BLaER1 treated with 17β-estradiol and CSF1 and Interleukin-3, amounts not matched to agents 10 nM and 100 nM (cell line): ENCODE data around the gene GBP5.
"Not testable (repeated sequence)": the region's sequence is repeated elsewhere in the genome, so short reads cannot be mapped to it uniquely, and the experiment has no call there.

ENCODE experiments used
- H3K27ac ChIP-seq, 11 experiments: shearing (Covaris generic); formaldehyde crosslinking; 2 replicates each; pipeline ENCODE4 v1.8.1; 2022
- H3K27me3 ChIP-seq, 11 experiments: shearing (Covaris generic); formaldehyde crosslinking; 2 replicates each; pipeline ENCODE4 v1.8.1; 2022
- H3K36me3 ChIP-seq, 11 experiments: shearing (Covaris generic); formaldehyde crosslinking; 2 replicates each; pipeline ENCODE4 v1.8.1; 2022
- H3K4me1 ChIP-seq, 10 experiments: shearing (Covaris generic); formaldehyde crosslinking; 2 replicates each; pipeline ENCODE4 v1.8.1; 2022
- H3K4me2 ChIP-seq, 11 experiments: shearing (Covaris generic); formaldehyde crosslinking; 2 replicates each; pipeline ENCODE4 v1.8.1; 2022
- H3K4me3 ChIP-seq, 10 experiments: shearing (Covaris generic); formaldehyde crosslinking; 2 replicates each; pipeline ENCODE4 v1.8.1; 2022
- H3K9ac ChIP-seq, 11 experiments: shearing (Covaris generic); formaldehyde crosslinking; 2 replicates each; pipeline ENCODE4 v1.8.1; 2022
- H3K9me3 ChIP-seq, 11 experiments: shearing (Covaris generic); formaldehyde crosslinking; replicated peaks in 1 of 11; 2 replicates each; pipeline ENCODE4 v1.8.1; 2022
- H4K20me1 ChIP-seq, 11 experiments: shearing (Covaris generic); formaldehyde crosslinking; 2 replicates each; pipeline ENCODE4 v1.8.1; 2022
- Cebpa-rat ChIP-seq, 11 experiments: shearing (Covaris generic); IDR thresholded peaks; 2 replicates each; pipeline ENCODE4 v1.8.1; 2022

GBP5 gene

GRCh38 chr1:89272269-89273041 lies at the start of gene GBP5:
Gene GBP5, minus strand, starts transcription at chr1:89272860. Its CDS starts 3,305 bp downstream, at chr1:89269555.
- H3K27me3 ChIP-seq, H4K20me1 ChIP-seq, H3K36me3 ChIP-seq, H3K9ac ChIP-seq, H3K4me3 ChIP-seq: not testable (repeated sequence)
- H3K4me1 ChIP-seq: peaks cover 0 to 17% (median 6%) of the 10 kb centered on the region in 10 experiments; a peak in 12 of 20 replicates
- H3K9me3 ChIP-seq: peaks cover 0 to 17% (median 12%) of the 10 kb centered on the region in 11 experiments; a peak in 13 of 22 replicates
- peak within 1 kb of the TSS in 4 of 11 experiments; percentile 7 to 31 (median 28); a peak in 5 of 22 replicates for H3K27ac ChIP-seq
- 0 out of 22 replicates have a peak within 1 kb of the TSS, but pooled peaks of 3 of the 11 experiments have one; percentile 21 to 48 (median 29) for H3K4me2 ChIP-seq

- Histone ChIP-seq H3K9me3 (peaks cover 3 to 18% (median 12%) of the 10 kb centered on the region in 11 experiments; a peak in 13 of 22 replicates), H3K36me3 (no peaks in the 10 kb centered on the region), H3K4me1 (no peaks in the 10 kb centered on the region), H3K27me3 (no peaks in the 10 kb centered on the region), H3K9ac (no peak overlapping the region), H3K4me2 (no peak overlapping the region), H4K20me1 (no peaks in the 10 kb centered on the region), H3K4me3 (no peak overlapping the region), H3K27ac (no peak overlapping the region)
- TF ChIP-seq Cebpa-rat (IDR thresholded peaks at IDR 0.05): no peak
Observed at GRCh38 chr1:89322402-89322801, 49.7 kb upstream of the GBP5 start.

- Histone ChIP-seq H3K9me3 (peaks cover 0 to 17% (median 0%) of the 10 kb centered on the region in 11 experiments; a peak in 5 of 22 replicates), H3K9ac (no peak overlapping the region), H3K4me3 (no peak overlapping the region), H3K27me3 (no peaks in the 10 kb centered on the region), H3K27ac (no peak overlapping the region), H3K4me2 (no peak overlapping the region), H3K36me3 (no peaks in the 10 kb centered on the region), H3K4me1 (peaks cover 15 to 30% (median 21%) of the 10 kb centered on the region in 10 experiments; a peak in 19 of 20 replicates), H4K20me1 (no peaks in the 10 kb centered on the region)
- TF ChIP-seq Cebpa-rat (IDR thresholded peaks at IDR 0.05): no peak
Observed at GRCh38 chr1:89312572-89312971, 39.9 kb upstream of the GBP5 start.

GRCh38 chr1:89311757-89312156 lies 39.1 kb upstream of the GBP5 start:
- TF ChIP-seq Cebpa-rat (IDR thresholded peaks at IDR 0.05): no peak
- Histone ChIP-seq H3K4me2 (peak overlapping the region in 9 of 11 experiments; percentile 4 to 76 (median 59); a peak in 17 of 22 replicates), H3K9me3 (peaks cover 0 to 12% (median 0%) of the 10 kb centered on the region in 11 experiments; a peak in 4 of 22 replicates), H4K20me1 (no peaks in the 10 kb centered on the region), H3K9ac (no peak overlapping the region), H3K27ac (peak overlapping the region in 5 of 11 experiments; percentile 31 to 67 (median 55); a peak in 5 of 22 replicates), H3K4me3 (no peak overlapping the region), H3K36me3 (no peaks in the 10 kb centered on the region), H3K4me1 (peaks cover 15 to 30% (median 21%) of the 10 kb centered on the region in 10 experiments; a peak in 19 of 20 replicates), H3K27me3 (no peaks in the 10 kb centered on the region)

GRCh38 chr1:89310976-89311375 lies 38.3 kb upstream of the GBP5 start:
- Histone ChIP-seq H3K9me3 (peaks cover 0 to 11% (median 0%) of the 10 kb centered on the region in 11 experiments; a peak in 1 of 22 replicates), H3K4me3 (no peak overlapping the region), H3K27ac (peak overlapping the region in 9 of 11 experiments; percentile 14 to 67 (median 51); a peak in 14 of 22 replicates), H3K27me3 (no peaks in the 10 kb centered on the region), H4K20me1 (no peaks in the 10 kb centered on the region), H3K4me1 (peaks cover 15 to 35% (median 21%) of the 10 kb centered on the region in 10 experiments; a peak in 19 of 20 replicates), H3K36me3 (no peaks in the 10 kb centered on the region), H3K4me2 (peak overlapping the region; percentile 21 to 76 (median 50); a peak in 19 of 22 replicates), H3K9ac (no peak overlapping the region)
- TF ChIP-seq Cebpa-rat (IDR thresholded peaks at IDR 0.05): no peak

GRCh38 chr1:89310505-89310904 lies 37.8 kb upstream of the GBP5 start:
- peak overlapping the region in 9 of 11 experiments; percentile 14 to 67 (median 51); a peak in 14 of 22 replicates for H3K27ac ChIP-seq

GRCh38 chr1:89309828-89310227 lies 37.2 kb upstream of the GBP5 start:
- H3K9me3 ChIP-seq: peaks cover 0 to 11% (median 0%) of the 10 kb centered on the region in 11 experiments; a peak in 1 of 22 replicates
- peak overlapping the region in 9 of 11 experiments; percentile 27 to 76 (median 59); a peak in 8 of 22 replicates for H3K4me2 ChIP-seq
- H3K4me1 ChIP-seq: peaks cover 15 to 41% (median 21%) of the 10 kb centered on the region in 10 experiments; a peak in 19 of 20 replicates
- no peak overlapping the region for H3K9ac ChIP-seq
- H3K36me3 ChIP-seq: no peaks in the 10 kb centered on the region
- H3K27me3 ChIP-seq: no peaks in the 10 kb centered on the region
- H3K27ac ChIP-seq: peak overlapping the region in 9 of 11 experiments; percentile 14 to 67 (median 51); a peak in 12 of 22 replicates
- no peak for TF ChIP-seq Cebpa-rat (IDR thresholded peaks at IDR 0.05)
- H3K4me3 ChIP-seq: no peak overlapping the region
- no peaks in the 10 kb centered on the region for H4K20me1 ChIP-seq

More at GRCh38 chr1:89310505-89310904, 37.8 kb upstream of the GBP5 start:
- Histone ChIP-seq H4K20me1 (no peaks in the 10 kb centered on the region), H3K27me3 (no peaks in the 10 kb centered on the region), H3K4me3 (no peak overlapping the region; a peak in 1 of 20 replicates), H3K36me3 (no peaks in the 10 kb centered on the region), H3K9me3 (peaks cover 0 to 11% (median 0%) of the 10 kb centered on the region in 11 experiments; a peak in 1 of 22 replicates), H3K4me2 (peak overlapping the region; percentile 21 to 76 (median 50); a peak in 20 of 22 replicates), H3K9ac (no peak overlapping the region), H3K4me1 (peaks cover 15 to 40% (median 21%) of the 10 kb centered on the region in 10 experiments; a peak in 19 of 20 replicates)
- TF ChIP-seq Cebpa-rat (IDR thresholded peaks at IDR 0.05): no peak

GRCh38 chr1:89306273-89306672 lies 33.6 kb upstream of the GBP5 start:
- Histone ChIP-seq H3K27me3 (no peaks in the 10 kb centered on the region), H3K4me2 (peak overlapping the region in 2 of 11 experiments; percentile 14 to 23; a peak in 3 of 22 replicates), H3K4me3 (no peak overlapping the region), H3K36me3 (no peaks in the 10 kb centered on the region), H3K27ac (no peak overlapping the region), H3K9me3 (peaks cover 5 to 21% (median 12%) of the 10 kb centered on the region in 11 experiments; a peak in 18 of 22 replicates), H3K9ac (no peak overlapping the region), H3K4me1 (peaks cover 10 to 29% (median 15%) of the 10 kb centered on the region in 10 experiments; a peak in 18 of 20 replicates), H4K20me1 (no peaks in the 10 kb centered on the region)
- TF ChIP-seq Cebpa-rat (IDR thresholded peaks at IDR 0.05): no peak

- Histone ChIP-seq H3K4me1 (peaks cover 3 to 21% (median 7%) of the 10 kb centered on the region in 10 experiments; a peak in 16 of 20 replicates), H3K9me3 (peaks cover 5 to 21% (median 12%) of the 10 kb centered on the region in 11 experiments; a peak in 18 of 22 replicates), H3K36me3 (no peaks in the 10 kb centered on the region), H3K27me3 (no peaks in the 10 kb centered on the region), H3K4me2 (peak overlapping the region in 1 of 11 experiments; percentile 23; a peak in 1 of 22 replicates), H3K9ac (no peak overlapping the region), H4K20me1 (no peaks in the 10 kb centered on the region), H3K27ac (no peak overlapping the region; a peak in 1 of 22 replicates), H3K4me3 (no peak overlapping the region)
- no peak for TF ChIP-seq Cebpa-rat (IDR thresholded peaks at IDR 0.05)
Observed at GRCh38 chr1:89305493-89305892, 32.8 kb upstream of the GBP5 start.
